H1 (cell line): ENCODE results near the gene MICOS13. TPM values are rescaled to one million over a fixed set of nuclear protein-coding genes. Genes with fewer than 3 reads are reported as not detected.

Experiments
- CTCF ChIA-PET: fragments of 300-600 bp; sonication (Branson Sonifier 250); formaldehyde crosslinking; loops from one replicate; lab custom pipeline; 2021; ENCODE audit not compliant: partially characterized antibody; lab: Charles Lee
- POLR2A ChIA-PET: fragments of 300-600 bp; sonication (Branson Sonifier 250); formaldehyde crosslinking; loops from one replicate; lab custom pipeline; 2021; ENCODE audit warnings: inconsistent platforms; ENCODE audit not compliant: partially characterized antibody; lab: Charles Lee
- DNase-seq, 2 experiments: peaks; one replicate each; pipeline versions ENCODE4 v3.0.0 to v3.0.0-alpha.2; 2010 to 2022; ENCODE audit warnings: low spot score in 2 of 2, low read depth in 1 of 2, mixed read lengths in 1 of 2
- FAIRE-seq: peaks from 2 replicates; lab custom pipeline; 2011; peaks lifted over from hg19 to GRCh38; lab: Jason Lieb, UNC
- H2AFZ ChIP-seq: 2 replicates; pipeline ENCODE4 v1.8.1; 2012; ENCODE audit warnings: low read length, inconsistent platforms
- H2AK5ac ChIP-seq: 2 replicates; pipeline ENCODE4 v1.6.1; 2013; ENCODE audit warnings: low read depth, low read length
- H2BK120ac ChIP-seq: replicated peaks from 2 replicates; pipeline ENCODE3; 2013; ENCODE audit warnings: low read depth, low read length, inconsistent platforms
- H2BK12ac ChIP-seq: 2 replicates; pipeline ENCODE4 v1.6.1; 2013; ENCODE audit warnings: low read depth, low read length
- H2BK15ac ChIP-seq: 2 replicates; pipeline ENCODE4 v1.6.1; 2013; ENCODE audit warnings: low read length
- H2BK20ac ChIP-seq: 2 replicates; pipeline ENCODE4 v1.6.1; 2013; ENCODE audit warnings: low read length
- H2BK5ac ChIP-seq: 2 replicates; pipeline ENCODE4 v1.6.1; 2013; ENCODE audit warnings: low read depth, low read length
- H3K14ac ChIP-seq: 2 replicates; pipeline ENCODE4 v1.6.1; 2013; ENCODE audit warnings: inconsistent platforms; ENCODE audit not compliant: insufficient read length
- H3K18ac ChIP-seq: 2 replicates; pipeline ENCODE4 v1.6.1; 2013; ENCODE audit warnings: low read length; ENCODE audit errors: extremely low read depth
- H3K23ac ChIP-seq: 2 replicates; pipeline ENCODE4 v1.6.1; 2013; ENCODE audit warnings: inconsistent platforms; ENCODE audit not compliant: insufficient read length
- H3K23me2 ChIP-seq: 2 replicates; pipeline ENCODE4 v1.6.1; 2013; ENCODE audit warnings: low read depth, low read length
- H3K27ac ChIP-seq: 2 replicates; pipeline ENCODE4 v1.6.1; 2011; ENCODE audit warnings: low read depth, low read length, inconsistent platforms
- H3K27me3 ChIP-seq, 4 experiments: replicated peaks in 1 of 4; 1 replicate in 1 of 4; 2 replicates in 3 of 4; pipeline versions ENCODE4 v1.6.1 to v1.8.1; 2011 to 2013; ENCODE audit warnings: low read length in 3 of 4, mild to moderate bottlenecking in 3 of 4, inconsistent platforms in 2 of 4, mixed read lengths in 2 of 4, moderate library complexity in 1 of 4; ENCODE audit not compliant: control insufficient read depth in 3 of 4, insufficient read depth in 3 of 4; ENCODE audit errors: extremely low read depth in 1 of 4
- H3K36me3 ChIP-seq, 4 experiments: 2 replicates each; pipeline versions ENCODE4 v1.6.1 to v1.8.1; 2011 to 2013; ENCODE audit warnings: mild to moderate bottlenecking in 4 of 4, low read length in 3 of 4, moderate library complexity in 2 of 4, control low read depth in 1 of 4, inconsistent platforms in 1 of 4; ENCODE audit not compliant: insufficient read depth in 4 of 4, control insufficient read depth in 2 of 4
- H3K4ac ChIP-seq: replicated peaks from 2 replicates; pipeline ENCODE3; 2013; ENCODE audit warnings: low read length, low read depth, mixed read lengths, inconsistent platforms; ENCODE audit not compliant: insufficient read length
- H3K4me1 ChIP-seq, 4 experiments: replicated peaks in 1 of 4; 1 replicate in 1 of 4; 2 replicates in 3 of 4; pipeline versions ENCODE4 v1.6.1 to v1.8.1; 2011 to 2013; ENCODE audit warnings: low read length in 3 of 4, inconsistent platforms in 2 of 4, mixed read lengths in 1 of 4; ENCODE audit not compliant: insufficient read depth in 4 of 4, control insufficient read depth in 3 of 4
- H3K4me2 ChIP-seq, 2 experiments: 2 replicates each; pipeline versions ENCODE4 v1.6.1 to v1.8.1; 2011 to 2013; ENCODE audit warnings: low read depth in 2 of 2, low read length in 2 of 2, control low read depth in 1 of 2, inconsistent platforms in 1 of 2, mild to moderate bottlenecking in 1 of 2; ENCODE audit not compliant: insufficient read depth in 1 of 2
- H3K4me3 ChIP-seq, 4 experiments: fragments of 200-600, 300-600 bp in 1 of 4; sonication (generic), shearing (Covaris generic), sonication (Bioruptor Twin) in 1 of 4; 2 replicates each; pipeline versions ENCODE4 v1.5.1 to v1.8.1; 2011 to 2016; ENCODE audit warnings: low read length in 4 of 4, low read depth in 3 of 4, control low read depth in 2 of 4, inconsistent platforms in 2 of 4, mild to moderate bottlenecking in 2 of 4, mixed read lengths in 1 of 4, moderate library complexity in 1 of 4; ENCODE audit not compliant: insufficient read depth in 2 of 4; ENCODE audit errors: extremely low read depth in 1 of 4
- H3K56ac ChIP-seq: replicated peaks from 2 replicates; pipeline ENCODE3; 2013; ENCODE audit warnings: low read depth, mild to moderate bottlenecking, mixed read lengths, low read length, inconsistent platforms; ENCODE audit not compliant: insufficient read length
- H3K79me1 ChIP-seq: 2 replicates; pipeline ENCODE4 v1.6.1; 2013; ENCODE audit warnings: low read depth, low read length, control low read depth
- H3K79me2 ChIP-seq, 2 experiments: 2 replicates each; pipeline versions ENCODE4 v1.6.1 to v1.8.1; 2012 to 2013; ENCODE audit warnings: low read length in 2 of 2, mild to moderate bottlenecking in 2 of 2, inconsistent platforms in 1 of 2; ENCODE audit not compliant: insufficient read depth in 2 of 2, control insufficient read depth in 1 of 2
- H3K9ac ChIP-seq, 4 experiments: replicated peaks in 1 of 4; 1 replicate in 1 of 4; 2 replicates in 3 of 4; pipeline versions ENCODE4 v1.6.1 to v1.8.1; 2011 to 2013; ENCODE audit warnings: low read depth in 3 of 4, low read length in 3 of 4, control low read depth in 2 of 4, mild to moderate bottlenecking in 2 of 4, moderate library complexity in 2 of 4, inconsistent platforms in 1 of 4; ENCODE audit errors: extremely low read depth in 1 of 4
- H3K9me3 ChIP-seq, 2 experiments: 2 replicates each; pipeline versions ENCODE4 v1.6.1 to v1.8.1; 2012 to 2013; ENCODE audit warnings: mild to moderate bottlenecking in 2 of 2, moderate library complexity in 2 of 2, control low read depth in 1 of 2, inconsistent platforms in 1 of 2, low read depth in 1 of 2, low read length in 1 of 2, mixed read lengths in 1 of 2; ENCODE audit not compliant: insufficient read depth in 2 of 2
- H4K20me1 ChIP-seq, 2 experiments: replicated peaks in 1 of 2; 2 replicates each; pipeline versions ENCODE3 to v1.8.1; 2011 to 2013; ENCODE audit warnings: inconsistent platforms in 2 of 2, low read length in 2 of 2, mild to moderate bottlenecking in 1 of 2; ENCODE audit not compliant: insufficient read depth in 2 of 2, control insufficient read depth in 1 of 2
- H4K5ac ChIP-seq: 2 replicates; pipeline ENCODE4 v1.6.1; 2013; ENCODE audit warnings: low read length, low read depth, mixed read lengths, inconsistent platforms; ENCODE audit not compliant: insufficient read length
- H4K8ac ChIP-seq: 2 replicates; pipeline ENCODE4 v1.8.0; 2013; ENCODE audit warnings: mild to moderate bottlenecking, moderate library complexity, low read length, inconsistent platforms; ENCODE audit not compliant: insufficient read depth; ENCODE audit errors: extremely low read depth
- H4K91ac ChIP-seq: replicated peaks from 2 replicates; pipeline ENCODE3; 2013; ENCODE audit warnings: low read length, mixed read lengths, inconsistent platforms; ENCODE audit not compliant: insufficient read length
- CBX8 ChIP-seq: fragments of 300-800, 300-1000 bp; sonication (generic); IDR thresholded peaks from 2 replicates; pipeline ENCODE4 v1.7.1; 2016; ENCODE audit warnings: low read depth, low read length, borderline replicate concordance
- EZH2 ChIP-seq: fragments of 200-600 bp; sonication (generic); IDR thresholded peaks from 2 replicates; pipeline ENCODE4 v1.7.1; 2012; ENCODE audit warnings: low read depth, mild to moderate bottlenecking, moderate library complexity, low read length, inconsistent platforms; ENCODE audit not compliant: severe bottlenecking
- WGBS, 2 experiments: shearing (Covaris generic) in 1 of 2; methylation state at CpG; one replicate each; pipeline versions ENCODE4 v1.1.6 to v1.1.7; 2013 to 2015; ENCODE audit warnings: low lambda C conversion rate in 2 of 2, mixed read lengths in 2 of 2, inconsistent platforms in 1 of 2, low coverage in 1 of 2, missing lambda C conversion rate in 1 of 2; ENCODE audit not compliant: insufficient replicate concordance in 2 of 2, insufficient coverage in 1 of 2, insufficient read length in 1 of 2; ENCODE audit errors: extremely low coverage in 1 of 2, missing lambda C conversion rate in 1 of 2; 5-methylcytosine and 5-hydroxymethylcytosine counted together
- polyA plus RNA-seq, 7 experiments: library from polyadenylated mRNA; depleted of rRNA in 3 of 7; stranded (reverse) in 5 of 7; unstranded in 2 of 7; fragments of >200 nt in 5 of 7; fragments of 200-250 nt in 2 of 7; gene quantifications; 1 replicate in 5 of 7; 2 replicates in 1 of 7; 4 replicates in 1 of 7; pipeline versions ENCODE4 v1.2.1 to v1.2.3, GENCODE V29; 2011 to 2013; ENCODE audit warnings: missing spikeins in 2 of 7, mixed read lengths in 2 of 7
- total RNA-seq: library from RNA; stranded (reverse); fragmentation: NEBNext Ultra II Directional; extraction: Animal tissue kit (Norgen Biotek cat#: 25700); gene quantifications from 2 replicates; pipeline ENCODE4 v1.2.1, GENCODE V29; 2021

MICOS13 gene
- total and polyA plus RNA-seq, 2 of the 8 experiments (the other 6 are each of a cell fraction or from before 2014, with no cell fraction given): 17.3 to 36.1 TPM

GRCh38 chr19:5683177-5683886 is 3.0 kb upstream of the MICOS13 start:
- CTCF ChIA-PET: no interaction called here
- H3K4me2 ChIP-seq: no peak overlapping the region
- H4K5ac ChIP-seq: no peak overlapping the region

More at GRCh38 chr19:5683177-5683886, 3.0 kb upstream of the MICOS13 start:
- H3K18ac ChIP-seq: no peak overlapping the region
- H3K27ac ChIP-seq: no peak overlapping the region
- H2BK120ac ChIP-seq: no peak overlapping the region
- H3K79me2 ChIP-seq: no peaks in the 10 kb centered on the region
- FAIRE-seq: no peak
- H3K23me2 ChIP-seq: peaks cover 18% of the 10 kb centered on the region; the same call in 1 of the 2 replicates
- no peak overlapping the region for H2BK5ac ChIP-seq
- no peaks in the 10 kb centered on the region for H3K27me3 ChIP-seq
- POLR2A ChIA-PET: interaction anchor here (0.6 to 1.5 kb wide), 4 partner anchors 8 to 38 kb away, joined by 3 to 5 read pairs (median 4); partner anchors contain the start of genes CATSPERD and LONP1
- no peak overlapping the region for H2AK5ac ChIP-seq
- peaks cover 0 to 16% (median 2%) of the 10 kb centered on the region in 4 experiments; a peak in 5 of 7 replicates for H3K4me1 ChIP-seq
- H3K23ac ChIP-seq: no peak overlapping the region
- H2BK15ac ChIP-seq: no peak overlapping the region
- H4K91ac ChIP-seq: no peak overlapping the region
- no peak overlapping the region for H4K8ac ChIP-seq
- no peak overlapping the region for H3K4ac ChIP-seq
- no peak overlapping the region for H2BK20ac ChIP-seq
- 0 out of 2 replicates have a peak, but pooled peaks cover 3% of the 10 kb centered on the region for H3K79me1 ChIP-seq
- DNase-seq: no peak
- H3K36me3 ChIP-seq: 0 out of 8 replicates have a peak, but pooled peaks cover 0 to 2% (median 0%) of the 10 kb centered on the region in 4 experiments
- no peaks in the 10 kb centered on the region for H3K9me3 ChIP-seq
- H4K20me1 ChIP-seq: peaks cover 0 to 10% of the 10 kb centered on the region in 2 experiments
- H3K14ac ChIP-seq: no peak overlapping the region
- no peak overlapping the region for H3K56ac ChIP-seq
- no peak overlapping the region for H2AFZ ChIP-seq
- 83% methylated on average over 10 of the region's 10 CpGs; no CpG with 5 or more reads in 1 of the 2 experiments for WGBS, 2 experiments
- H3K4me3 ChIP-seq: no peak overlapping the region
- H2BK12ac ChIP-seq: no peak overlapping the region
- no peak overlapping the region for H3K9ac ChIP-seq
- no peak for TF ChIP-seq EZH2
- TF ChIP-seq CBX8: no peak
